Left kidney (tissue), 8 donors: Measurements from ENCODE around the gene SYNGR1. TPM values are rescaled to one million over a fixed set of nuclear protein-coding genes. Genes with fewer than 3 reads are reported as not detected.

Experiments
- DNase-seq: peaks from one replicate; pipeline ENCODE4 v3.0.0-alpha.2; 2013
- long read RNA-seq, 8 donors: transcript quantifications; one replicate each; lab custom pipeline, GENCODE V29; 2026
- polyA plus RNA-seq: library from polyadenylated mRNA; unstranded; fragments of 120-200 nt; gene quantifications from one replicate; pipeline ENCODE4 v1.2.1, GENCODE V29; 2013; ENCODE audit not compliant: insufficient read length

SYNGR1 gene, protein sequence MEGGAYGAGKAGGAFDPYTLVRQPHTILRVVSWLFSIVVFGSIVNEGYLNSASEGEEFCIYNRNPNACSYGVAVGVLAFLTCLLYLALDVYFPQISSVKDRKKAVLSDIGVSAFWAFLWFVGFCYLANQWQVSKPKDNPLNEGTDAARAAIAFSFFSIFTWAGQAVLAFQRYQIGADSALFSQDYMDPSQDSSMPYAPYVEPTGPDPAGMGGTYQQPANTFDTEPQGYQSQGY
- polyA plus RNA-seq = 21.6 TPM
- long read RNA-seq, donor 1, full-length matches to known transcripts = 24 of 24 reads
- long read RNA-seq, donor 1, partial matches to known transcripts = 0 of 24 reads
- long read RNA-seq, donor 1, other reads (novel, unspliced or antisense) = 0 of 24 reads
- long read RNA-seq, donor 2, full-length matches to known transcripts = 11 of 11 reads
- long read RNA-seq, donor 2, partial matches to known transcripts = 0 of 11 reads
- long read RNA-seq, donor 2, other reads (novel, unspliced or antisense) = 0 of 11 reads
- long read RNA-seq, donor 3, full-length matches to known transcripts = 16 of 16 reads
- long read RNA-seq, donor 3, partial matches to known transcripts = 0 of 16 reads
- long read RNA-seq, donor 3, other reads (novel, unspliced or antisense) = 0 of 16 reads
- long read RNA-seq, donor 4 = 0 reads
- long read RNA-seq, donor 5, full-length matches to known transcripts = 16 of 16 reads
- long read RNA-seq, donor 5, partial matches to known transcripts = 0 of 16 reads
- long read RNA-seq, donor 5, other reads (novel, unspliced or antisense) = 0 of 16 reads
- long read RNA-seq, donor 6, full-length matches to known transcripts = 13 of 13 reads
- long read RNA-seq, donor 6, partial matches to known transcripts = 0 of 13 reads
- long read RNA-seq, donor 6, other reads (novel, unspliced or antisense) = 0 of 13 reads
- long read RNA-seq, donor 7, full-length matches to known transcripts = 23 of 28 reads
- long read RNA-seq, donor 7, partial matches to known transcripts = 5 of 28 reads
- long read RNA-seq, donor 7, other reads (novel, unspliced or antisense) = 0 of 28 reads
- long read RNA-seq, donor 8, transcript SYNGR1-202 (4 exons, 1,361 nt) = major isoform, 5 of 5 reads
- long read RNA-seq, donor 8, partial matches to known transcripts = 0 of 5 reads
- long read RNA-seq, donor 8, other reads (novel, unspliced or antisense) = 0 of 5 reads

DNA sequence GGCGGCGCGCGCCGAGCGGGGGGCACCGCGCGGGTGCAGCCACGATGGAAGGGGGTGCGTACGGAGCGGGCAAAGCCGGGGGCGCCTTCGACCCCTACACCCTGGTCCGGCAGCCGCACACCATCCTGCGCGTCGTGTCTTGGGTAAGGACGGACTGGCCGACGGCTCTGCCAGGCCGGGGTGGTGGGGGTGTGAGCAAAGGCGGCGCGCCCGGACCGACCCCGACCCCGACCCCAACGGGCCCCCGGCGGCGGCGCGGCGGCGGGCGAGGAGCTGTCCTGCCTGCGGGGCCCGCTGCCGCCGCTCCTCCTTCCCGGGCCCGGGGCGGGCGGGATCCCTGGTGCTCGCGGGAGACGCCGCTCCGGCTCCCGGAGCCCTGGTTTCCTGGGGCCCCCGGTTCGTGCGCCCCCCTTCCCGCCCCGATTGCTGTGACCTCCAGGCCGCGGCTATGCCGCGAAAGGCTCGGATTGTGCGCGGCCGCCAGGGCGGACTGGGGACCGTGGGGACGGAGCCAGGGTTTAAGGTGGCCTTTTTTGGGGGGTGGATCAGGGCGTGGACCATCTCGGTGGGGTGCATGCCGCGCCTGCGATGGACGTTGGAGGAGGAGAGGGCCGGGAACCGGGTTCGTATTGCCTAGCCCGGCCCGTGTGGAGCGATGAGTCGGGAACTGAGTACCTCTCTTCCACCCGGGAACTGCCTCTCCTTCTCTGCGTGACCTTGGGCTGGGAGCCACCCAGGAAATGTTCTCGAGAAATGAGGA is at the start of gene SYNGR1:
Gene SYNGR1 (plus strand): TSS at position 25 of the 760 bp plus-strand sequence. CDS start 20 bp downstream, at position 45.
- no peak for DNase-seq

DNA sequence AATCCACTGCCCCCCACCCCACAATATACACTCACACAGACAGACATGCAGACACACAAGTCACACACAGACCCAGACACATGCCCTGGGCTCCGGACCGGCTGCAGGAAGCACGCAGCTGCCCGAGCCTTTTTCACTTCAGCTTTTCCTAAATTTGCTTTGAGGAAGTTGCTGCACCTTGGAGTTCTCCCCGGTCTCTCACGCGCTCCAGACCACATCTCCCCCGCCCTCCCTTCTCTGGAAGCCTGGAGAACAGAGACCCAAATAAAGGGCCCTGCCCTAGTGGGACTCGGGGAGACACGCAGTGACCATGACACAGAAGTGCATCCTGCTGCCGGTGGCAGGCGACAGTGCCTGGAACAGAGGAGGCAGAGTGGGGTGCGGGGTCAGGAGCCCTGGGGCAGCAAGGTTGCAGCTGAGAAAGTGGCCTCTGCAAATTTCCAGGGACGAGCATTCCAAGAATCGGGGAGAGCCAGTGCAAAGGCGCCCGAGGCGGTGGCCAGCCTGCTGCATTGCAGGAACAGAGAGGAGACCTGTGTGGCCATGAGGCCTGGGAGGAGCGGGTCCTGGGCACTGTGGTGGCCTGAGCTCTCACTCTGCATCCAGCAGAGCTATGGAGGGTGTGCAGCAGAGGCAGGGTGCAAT is 49.5 kb upstream of the SYNGR1 start:
- DNase-seq = no peak

DNA sequence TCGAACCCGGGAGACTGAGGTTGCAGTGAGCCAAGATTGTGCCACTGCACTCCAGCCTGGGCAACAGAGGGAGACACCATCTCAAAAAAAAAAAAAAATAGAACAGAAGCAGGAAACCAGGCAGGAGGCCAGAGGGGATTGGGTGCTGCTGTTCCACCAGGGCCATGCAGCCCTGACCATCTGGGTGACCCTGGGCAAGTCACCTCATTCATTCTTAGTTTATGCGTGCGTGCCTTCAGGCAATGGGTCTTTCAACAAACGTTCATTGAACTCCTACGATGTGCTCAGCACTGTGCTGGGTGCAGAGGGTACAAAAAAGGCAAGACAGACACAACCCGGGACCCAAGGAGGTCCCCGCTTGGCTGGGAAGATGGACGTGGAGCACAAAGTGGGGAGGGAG is 48.7 kb upstream of the SYNGR1 start:
- no peak for DNase-seq

DNA sequence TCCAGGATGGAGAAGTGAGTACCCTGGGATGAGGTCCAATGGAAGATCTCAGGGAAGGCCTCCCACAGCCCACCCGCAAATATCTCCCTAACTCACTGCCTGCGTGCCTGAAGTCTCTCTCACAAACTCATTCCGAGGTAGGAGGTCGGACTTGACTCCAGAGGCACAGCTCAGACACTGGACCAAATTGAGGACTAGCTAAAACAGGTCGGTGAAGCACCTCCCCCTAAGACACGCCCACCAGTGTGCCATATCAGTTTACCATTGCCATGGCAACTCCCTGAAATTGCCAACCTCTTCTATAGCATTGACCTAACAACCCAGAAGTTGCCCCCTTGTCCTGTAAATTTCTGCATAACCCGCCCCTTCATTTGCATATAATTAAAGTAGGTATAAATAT is 47.9 kb upstream of the SYNGR1 start:
- DNase-seq = no peak

DNA sequence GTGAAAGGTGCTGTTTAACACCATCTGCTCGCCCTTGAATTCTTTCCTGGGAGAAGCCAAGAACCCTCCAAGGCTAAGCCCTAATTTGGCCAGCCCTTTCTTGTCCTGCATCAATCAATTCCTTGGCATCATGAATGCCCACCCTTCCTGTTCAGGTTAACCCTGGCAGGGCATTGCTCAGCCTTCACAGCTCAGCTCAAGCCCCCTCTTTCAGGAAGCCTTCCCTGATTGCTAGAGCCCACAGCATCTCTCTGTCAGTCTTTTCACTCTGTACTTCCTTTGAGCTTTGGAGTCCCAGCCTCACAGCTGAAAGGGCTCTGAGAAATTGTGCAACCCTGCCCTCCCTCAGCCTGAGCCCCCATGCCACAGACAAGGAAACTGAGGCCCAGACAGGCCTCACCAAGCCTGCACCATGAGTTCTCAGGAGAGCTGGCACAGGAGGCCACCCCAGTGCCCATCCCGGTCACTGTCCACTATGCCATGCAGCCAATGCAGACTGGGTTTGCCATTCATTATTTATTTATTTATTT is 47.3 kb upstream of the SYNGR1 start:
- no peak for DNase-seq

DNA sequence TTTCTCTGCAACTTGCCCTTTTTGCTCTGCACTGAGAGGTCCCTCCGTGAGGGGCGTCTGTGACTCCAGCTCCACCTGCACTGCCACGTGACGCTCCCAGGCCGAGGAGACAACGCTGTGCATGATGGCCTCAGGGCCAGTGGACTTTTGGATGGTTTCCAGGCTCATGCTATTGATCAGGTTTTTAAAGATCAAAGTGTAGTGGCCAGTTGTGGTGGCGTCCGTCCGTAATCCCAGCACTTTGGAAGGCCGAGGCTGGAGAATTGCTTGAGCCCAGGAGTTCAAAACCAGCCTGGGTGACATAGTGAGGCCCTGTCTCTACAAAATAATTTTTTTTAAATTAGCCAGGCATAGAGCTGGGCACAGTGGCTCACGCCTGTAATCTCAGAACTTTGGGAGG is 46.4 kb upstream of the SYNGR1 start:
- DNase-seq = no peak

DNA sequence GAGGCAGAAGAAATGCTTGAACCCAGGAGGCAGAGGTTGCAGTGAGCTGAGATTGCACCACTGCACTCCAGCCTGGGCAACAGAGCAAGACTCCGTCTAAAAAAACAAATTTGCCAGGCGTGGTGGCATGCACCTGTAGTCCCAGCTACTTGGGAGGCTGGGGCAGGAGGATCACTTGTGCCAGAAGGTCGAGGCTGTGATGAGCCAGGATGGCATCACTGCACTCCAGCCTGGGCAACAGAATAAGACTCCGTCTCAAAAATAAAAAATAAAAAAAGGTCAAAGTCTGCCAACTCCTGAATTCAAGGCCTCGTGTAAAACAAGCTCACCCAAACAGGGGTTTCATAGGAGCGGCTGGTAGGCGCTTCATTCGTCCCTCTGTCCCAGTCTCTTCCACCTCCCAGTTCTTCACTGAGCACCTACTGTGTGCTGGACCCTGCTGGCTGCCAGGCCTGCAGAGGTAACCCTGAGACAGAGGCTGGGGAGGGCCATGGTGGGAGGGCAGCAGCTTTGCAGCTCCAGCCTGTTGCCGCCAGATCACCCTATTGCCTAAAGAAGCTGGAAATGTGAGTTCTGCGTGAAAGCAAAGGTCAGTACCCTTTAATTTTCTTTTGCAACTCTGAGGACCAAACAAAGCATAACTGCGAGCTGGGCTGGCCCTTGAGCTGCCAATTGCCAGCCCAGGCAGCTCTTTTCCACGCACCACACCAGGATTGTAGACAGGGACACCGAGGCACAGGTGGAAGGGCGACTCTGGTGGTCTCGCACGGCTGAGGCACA is 45.7 kb upstream of the SYNGR1 start:
- no peak for DNase-seq

DNA sequence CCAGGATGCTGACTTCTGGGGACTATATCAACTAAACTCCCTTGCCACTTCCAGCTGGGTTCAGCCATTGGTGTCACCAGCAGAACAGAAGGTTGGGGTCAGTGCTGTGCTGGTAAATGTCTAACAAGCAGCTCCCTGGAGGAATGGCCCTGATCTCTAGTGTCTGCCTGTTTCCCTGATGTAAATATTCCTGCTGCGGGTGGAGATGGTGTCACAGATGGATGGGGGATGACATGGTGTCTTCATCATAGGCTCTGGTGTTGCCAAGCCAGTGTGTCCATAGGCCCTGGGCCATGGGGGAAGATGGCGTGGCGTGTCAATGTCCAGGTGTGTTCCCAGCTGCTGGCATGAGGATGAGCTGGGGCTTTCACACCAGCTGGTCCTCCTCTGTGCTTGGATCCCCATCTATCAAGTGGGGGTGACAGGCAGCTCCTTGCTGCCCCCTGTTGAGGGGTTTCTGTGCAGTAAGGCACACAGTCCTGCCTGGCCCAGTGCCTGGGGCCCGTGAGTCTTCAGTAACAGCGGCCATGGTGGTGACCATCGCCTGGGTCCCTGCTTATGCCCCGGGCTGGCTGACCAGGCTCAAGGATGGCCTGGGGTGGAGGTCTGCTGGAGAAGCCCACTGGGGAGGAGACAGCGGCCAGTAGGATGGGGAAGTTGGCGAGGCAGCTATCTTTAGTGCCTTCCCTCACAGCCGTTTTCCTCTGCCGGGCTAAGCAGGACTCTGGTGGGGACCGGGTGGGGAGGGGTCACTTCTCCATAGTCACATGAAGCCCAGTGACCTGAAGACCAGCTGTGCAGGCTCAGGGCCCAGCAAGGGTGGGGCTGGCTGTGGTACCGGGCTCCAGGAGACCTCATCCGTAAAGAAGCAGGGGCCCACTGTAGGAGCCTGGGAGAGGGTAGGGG is 43.1 kb upstream of the SYNGR1 start:
- no peak for DNase-seq

DNA sequence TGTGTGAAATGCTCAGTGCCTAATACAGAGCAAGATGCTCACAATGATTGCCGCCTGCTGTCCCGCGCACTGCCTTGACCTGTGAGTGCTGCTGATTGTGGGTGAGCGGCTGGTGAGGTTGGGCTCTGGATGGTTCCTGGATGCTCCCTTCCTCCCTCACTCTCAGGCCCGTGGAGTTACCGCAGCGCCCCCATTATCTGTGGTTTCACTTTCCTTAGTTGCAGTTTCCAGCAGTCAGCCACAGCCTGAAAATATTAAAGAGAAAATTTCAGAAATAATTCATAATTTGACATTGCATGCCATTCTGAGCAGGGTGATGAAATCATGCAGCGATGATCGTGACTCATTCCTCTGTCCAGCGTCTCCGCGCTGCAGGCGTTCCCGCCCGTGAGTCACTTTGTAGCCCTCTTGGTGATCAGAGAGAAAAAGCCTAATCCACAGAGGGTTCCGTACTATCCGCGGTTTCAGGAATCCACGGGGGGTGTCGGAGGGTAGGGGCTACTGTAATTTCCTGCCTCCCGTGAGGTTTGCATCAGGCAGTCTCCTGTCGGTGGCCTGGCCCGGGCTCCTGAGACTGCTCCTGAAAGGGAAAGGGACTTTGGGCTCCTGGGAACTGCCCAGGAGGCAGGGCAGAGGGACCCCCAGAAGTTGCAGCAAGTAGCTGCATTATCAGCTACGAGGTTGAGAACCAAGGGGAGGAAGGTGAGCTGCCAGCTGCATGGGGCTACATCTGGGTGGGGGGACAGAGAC is 41.0 kb upstream of the SYNGR1 start:
- no peak for DNase-seq

DNA sequence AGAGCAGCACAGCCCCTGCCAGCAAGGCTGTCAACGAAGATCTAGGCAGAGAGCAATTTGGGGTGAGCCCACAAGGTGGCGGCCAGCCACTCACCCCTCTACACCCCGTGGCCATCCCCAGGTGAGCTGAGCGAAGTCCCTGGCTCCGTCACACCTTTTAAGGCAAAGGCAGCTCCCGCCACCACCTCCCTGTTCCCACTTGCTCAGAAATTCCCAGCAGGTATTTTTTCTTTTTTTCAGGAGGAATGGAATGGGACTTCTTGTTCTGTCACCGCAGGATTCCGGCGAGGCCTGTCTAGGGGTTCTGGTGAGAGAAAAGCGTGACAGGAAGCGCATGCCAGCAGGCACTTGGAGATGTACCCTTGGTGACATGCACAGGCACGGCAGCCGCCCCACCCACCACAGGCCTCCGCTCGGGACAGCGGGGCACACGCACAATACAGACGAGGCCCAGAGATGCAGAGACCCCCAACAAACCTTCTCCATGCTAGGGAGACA is 40.4 kb upstream of the SYNGR1 start:
- DNase-seq = no peak

DNA sequence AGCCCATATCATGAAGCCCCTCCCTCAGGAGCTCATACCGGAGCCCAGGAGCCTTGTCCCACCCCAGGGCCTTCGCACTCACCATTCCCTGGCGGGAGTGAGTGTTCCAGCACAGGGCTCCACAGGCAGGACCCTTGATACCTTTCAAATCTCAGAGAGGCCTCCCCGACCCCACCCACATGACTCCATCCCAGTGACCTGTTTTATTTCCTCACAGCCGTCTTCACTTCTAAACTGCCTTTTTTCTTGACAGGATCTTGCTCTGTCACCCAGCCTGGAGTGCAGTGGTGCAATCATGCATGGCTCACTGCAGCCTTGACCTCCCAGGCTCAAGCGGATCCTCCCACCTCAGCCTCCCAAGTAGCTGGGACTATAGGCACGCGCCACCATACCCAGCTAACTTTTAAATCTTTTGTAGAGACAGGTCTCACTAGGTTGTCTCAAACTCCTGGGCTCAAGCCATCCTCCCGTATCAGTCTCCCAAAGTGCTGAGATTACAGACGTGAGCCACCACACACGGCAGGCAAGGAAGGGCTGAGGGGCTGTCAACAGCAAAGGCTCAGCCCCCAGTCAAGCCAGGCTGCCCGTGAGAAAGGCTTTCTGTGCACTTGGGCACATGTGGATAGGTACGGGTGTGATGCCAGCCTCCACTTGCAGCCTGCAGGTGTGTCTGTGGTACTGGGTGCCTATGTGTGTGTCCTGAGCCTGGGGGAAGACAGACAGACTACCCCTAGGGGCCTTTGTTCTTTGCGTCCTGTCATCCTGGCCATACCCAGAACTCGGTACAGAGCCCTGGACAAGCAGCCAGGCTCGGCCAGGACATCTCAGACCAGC is 39.7 kb upstream of the SYNGR1 start:
- DNase-seq = no peak

DNA sequence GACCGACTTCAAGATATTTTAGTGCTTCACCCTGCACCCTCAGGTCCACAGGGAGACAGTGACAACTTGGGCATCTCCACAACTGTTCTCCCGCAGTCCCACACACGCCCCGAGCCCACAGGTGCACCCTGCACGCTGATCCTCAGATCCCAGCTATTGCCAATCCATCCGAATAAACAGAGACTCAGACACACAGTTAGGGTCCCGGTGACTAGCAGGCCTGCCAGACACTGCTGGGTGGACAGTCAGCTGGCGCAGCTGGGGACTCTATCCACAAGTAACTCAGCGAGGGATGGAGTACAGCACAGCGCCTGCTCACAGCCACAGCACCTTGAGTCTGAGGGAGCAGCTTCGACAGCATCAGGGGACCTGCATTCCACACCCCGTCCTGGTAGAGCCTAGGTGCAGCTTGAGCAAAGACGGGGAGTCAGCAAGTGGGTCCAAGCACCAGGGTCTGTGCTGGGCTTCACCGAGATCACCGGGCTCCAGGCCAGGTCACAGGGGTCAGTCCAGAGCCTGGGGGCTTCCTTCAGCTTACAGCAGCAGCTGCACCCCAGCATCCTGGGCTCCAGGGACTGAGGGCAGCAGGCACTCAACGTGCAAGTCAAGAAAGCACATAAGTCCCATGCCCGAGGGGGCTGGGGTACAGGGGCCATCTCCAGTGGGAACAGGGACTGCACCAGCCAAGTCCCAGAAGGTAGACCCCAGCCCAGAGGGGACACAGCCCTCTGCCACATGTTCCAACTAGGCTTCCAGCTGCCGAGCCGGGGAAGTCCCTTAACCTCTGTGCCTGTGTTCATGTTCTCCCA is 38.0 kb upstream of the SYNGR1 start:
- DNase-seq = no peak

DNA sequence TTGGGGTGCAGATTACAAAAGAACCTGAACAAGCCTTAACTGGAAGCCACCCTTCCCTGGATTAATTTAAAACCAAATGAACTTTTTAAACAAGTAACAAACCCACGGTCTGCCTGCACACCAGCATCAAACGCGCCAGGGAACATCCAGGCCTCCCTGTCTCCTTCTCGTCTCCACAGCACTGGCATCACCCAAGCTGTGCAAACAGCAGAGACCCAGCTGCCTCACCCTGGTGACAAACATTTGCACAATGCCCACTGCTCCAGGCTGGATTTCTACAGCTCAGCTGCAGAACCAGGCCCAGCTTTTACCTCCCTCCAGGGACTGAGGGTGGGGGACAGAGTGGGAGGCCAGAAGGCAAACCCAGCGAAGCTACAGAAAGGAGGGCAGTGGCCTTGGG is 37.4 kb upstream of the SYNGR1 start:
- DNase-seq = no peak

DNA sequence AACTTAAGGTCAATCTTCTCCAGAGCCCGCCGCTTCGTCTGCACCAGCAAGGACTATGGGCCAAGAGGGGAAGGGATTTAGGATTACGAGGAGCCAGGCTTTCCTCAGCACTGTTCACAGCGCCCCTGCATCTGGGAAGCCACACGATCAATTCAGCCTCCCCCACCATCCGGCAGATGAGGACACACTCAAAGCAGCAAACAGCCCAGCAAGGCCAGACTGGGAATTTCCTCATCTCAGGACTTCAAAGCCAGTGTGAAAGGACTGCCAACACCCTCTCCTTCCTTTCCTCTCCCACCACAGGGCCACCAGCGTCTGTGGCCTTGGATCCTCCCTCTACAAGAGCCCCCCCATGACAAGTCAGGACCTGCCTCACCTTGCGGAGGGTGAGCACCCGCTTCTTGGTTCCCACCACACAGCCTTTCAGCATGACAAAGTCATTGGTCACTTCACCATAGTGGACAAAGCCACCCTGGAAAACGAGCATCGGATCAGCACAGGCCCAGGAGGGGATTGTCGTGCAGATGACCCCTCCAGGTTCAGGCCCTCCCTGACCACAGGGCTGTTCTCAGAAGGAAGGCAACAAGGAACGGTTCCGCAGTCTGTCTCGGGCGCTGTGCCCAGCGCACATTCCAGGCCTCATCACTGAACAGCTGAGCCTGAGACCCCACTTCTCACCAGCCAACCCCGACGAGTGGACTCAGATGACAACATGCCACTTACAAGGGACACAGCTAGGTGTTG is 36.4 kb upstream of the SYNGR1 start:
- no peak for DNase-seq

DNA sequence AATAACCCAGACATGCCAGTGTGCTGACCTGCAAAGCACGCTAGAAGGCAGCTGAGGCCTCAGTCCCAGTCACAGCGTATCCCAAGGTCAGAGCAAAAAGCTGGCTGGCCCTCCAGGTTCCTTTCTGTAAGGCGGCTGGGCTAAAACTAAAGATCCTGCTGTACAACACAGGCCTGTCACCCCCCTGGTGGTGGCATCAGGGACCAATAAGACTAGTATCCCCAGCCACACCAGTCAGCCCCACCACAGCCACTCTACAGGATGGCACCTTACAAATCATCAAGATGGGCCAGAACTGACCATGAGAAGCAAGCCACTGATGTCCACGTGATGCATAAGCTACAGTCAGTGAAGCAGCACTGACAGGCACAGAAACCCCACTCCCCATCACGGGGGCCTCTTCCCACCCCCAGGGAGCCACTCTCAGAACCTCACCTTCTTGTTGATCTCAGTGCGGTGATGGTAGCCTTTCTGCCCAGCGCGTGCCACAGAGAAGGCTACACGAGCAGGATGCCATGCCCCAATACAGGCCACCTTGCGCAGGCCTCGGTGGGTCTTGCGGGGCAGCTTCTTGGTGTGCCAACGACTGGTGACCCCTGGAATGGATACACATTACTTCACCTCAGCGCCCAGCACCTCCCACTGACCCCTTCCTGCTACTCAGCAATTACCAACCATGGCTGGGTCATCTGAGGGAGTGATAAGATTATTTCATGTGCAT is 35.4 kb upstream of the SYNGR1 start:
- no peak for DNase-seq
